GM12878 (cell line): Measurements from ENCODE around the gene MRNIP.

Experiments
- ATF3 ChIP-seq: IDR thresholded peaks from 2 replicates; pipeline ENCODE4 v1.6.1; 2011; ENCODE audit warnings: low read depth, mild to moderate bottlenecking, low read length, moderate library complexity, borderline replicate concordance; ENCODE audit errors: extremely low read depth
- EP300 ChIP-seq, 2 experiments: fragments of 150-350 bp in 1 of 2; IDR thresholded peaks; 2 replicates each; pipeline ENCODE4 v1.6.1; 2011 to 2012; ENCODE audit warnings: low read depth in 2 of 2, low read length in 2 of 2, borderline replicate concordance in 1 of 2, improper control_type of control experiment in 1 of 2, inconsistent platforms in 1 of 2; ENCODE audit not compliant: control insufficient read depth in 1 of 2
- NRF1 ChIP-seq: conservative IDR thresholded peaks from 2 replicates; pipeline ENCODE4 v1.6.1; 2011; ENCODE audit warnings: mild to moderate bottlenecking, low read depth, low read length, improper control_type of control experiment
- POLR2A ChIP-seq: IDR thresholded peaks from 2 replicates; pipeline ENCODE4 v1.6.1; 2011; ENCODE audit warnings: low read depth, mild to moderate bottlenecking, low read length
- REST ChIP-seq: IDR thresholded peaks from 2 replicates; pipeline ENCODE4 v1.6.1; 2012; ENCODE audit warnings: mild to moderate bottlenecking, low read depth, low read length
- SP1 ChIP-seq: IDR thresholded peaks from one replicate; pipeline ENCODE4 v1.6.1; 2011; ENCODE audit warnings: low read depth, low read length
- TF ChIP-seq, protein P1 (sequence below), 3 experiments: IDR thresholded peaks in 2 of 3; conservative IDR thresholded peaks in 1 of 3; 2 replicates each; pipeline ENCODE4 v1.5.1; 2011; ENCODE audit warnings: low read depth in 3 of 3, low read length in 3 of 3, mild to moderate bottlenecking in 3 of 3, control low read depth in 2 of 3, moderate library complexity in 2 of 3, inconsistent platforms in 1 of 3, mixed read lengths in 1 of 3; ENCODE audit not compliant: control insufficient read depth in 2 of 3, insufficient read depth in 1 of 3; ENCODE audit errors: extremely low read depth in 1 of 3

DNA sequence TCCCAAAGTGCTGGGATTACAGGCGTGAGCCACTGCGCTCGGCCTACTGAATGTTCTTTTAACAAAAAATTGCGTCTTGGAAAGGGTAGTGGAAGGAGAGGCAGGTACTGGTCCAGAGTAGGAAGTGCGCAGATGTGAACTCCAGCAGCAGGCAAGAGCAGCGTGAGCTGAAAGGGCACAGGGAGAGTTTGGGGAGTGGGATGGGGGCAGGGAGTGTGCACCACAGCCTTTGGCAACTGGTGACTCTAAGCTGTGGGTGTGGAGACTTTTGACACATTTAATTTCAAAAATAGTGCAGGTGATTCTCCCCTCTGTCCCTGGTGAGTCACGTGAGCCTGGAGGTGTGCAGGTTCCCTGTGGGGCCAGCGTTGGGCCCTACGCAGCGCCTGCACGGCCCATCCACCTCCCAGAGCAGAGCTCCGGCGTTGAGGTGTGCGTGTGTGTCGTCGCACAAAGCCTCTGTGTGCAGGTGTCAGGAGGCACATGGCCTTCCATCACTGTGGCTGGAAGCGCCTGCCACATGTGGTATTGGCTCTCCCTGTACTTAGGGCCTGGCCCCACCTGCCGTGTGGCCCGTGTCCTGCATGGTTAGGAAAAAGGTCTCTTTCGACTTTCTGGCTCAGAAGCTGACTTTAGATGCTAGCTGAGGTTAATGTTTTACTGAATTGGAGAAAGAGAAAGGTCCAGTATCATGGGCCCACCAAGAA, 26.4 kb downstream of the MRNIP start:
- TF ChIP-seq EP300 (IDR thresholded peaks at IDR 0.05; ENCODE audit: borderline replicate concordance in 1 of 2, control insufficient read depth in 1 of 2, low read depth in 2 of 2, low read length in 2 of 2): no peak
- TF ChIP-seq, protein P1, sequence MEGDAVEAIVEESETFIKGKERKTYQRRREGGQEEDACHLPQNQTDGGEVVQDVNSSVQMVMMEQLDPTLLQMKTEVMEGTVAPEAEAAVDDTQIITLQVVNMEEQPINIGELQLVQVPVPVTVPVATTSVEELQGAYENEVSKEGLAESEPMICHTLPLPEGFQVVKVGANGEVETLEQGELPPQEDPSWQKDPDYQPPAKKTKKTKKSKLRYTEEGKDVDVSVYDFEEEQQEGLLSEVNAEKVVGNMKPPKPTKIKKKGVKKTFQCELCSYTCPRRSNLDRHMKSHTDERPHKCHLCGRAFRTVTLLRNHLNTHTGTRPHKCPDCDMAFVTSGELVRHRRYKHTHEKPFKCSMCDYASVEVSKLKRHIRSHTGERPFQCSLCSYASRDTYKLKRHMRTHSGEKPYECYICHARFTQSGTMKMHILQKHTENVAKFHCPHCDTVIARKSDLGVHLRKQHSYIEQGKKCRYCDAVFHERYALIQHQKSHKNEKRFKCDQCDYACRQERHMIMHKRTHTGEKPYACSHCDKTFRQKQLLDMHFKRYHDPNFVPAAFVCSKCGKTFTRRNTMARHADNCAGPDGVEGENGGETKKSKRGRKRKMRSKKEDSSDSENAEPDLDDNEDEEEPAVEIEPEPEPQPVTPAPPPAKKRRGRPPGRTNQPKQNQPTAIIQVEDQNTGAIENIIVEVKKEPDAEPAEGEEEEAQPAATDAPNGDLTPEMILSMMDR (IDR thresholded peaks at IDR 0.05 in 2 of 3, conservative IDR thresholded peaks at IDR 0.05 in 1 of 3; ENCODE audit: control insufficient read depth in 2 of 3, extremely low read depth in 1 of 3, insufficient read depth in 1 of 3, low read depth in 3 of 3, low read length in 3 of 3): no peak
- TF ChIP-seq POLR2A: peak; percentile 58
- no peak for TF ChIP-seq ATF3
- no peak for TF ChIP-seq REST
- no peak for TF ChIP-seq SP1
- no peak for TF ChIP-seq NRF1
